Measurements from ENCODE around the gene ETS1.

The ETS1 gene

GRCh38 chr11:128615076-128615475 lies 27.7 kb upstream of the ETS1 start:
- H3K9me3 ChIP-seq (replicated peaks; ENCODE audit: insufficient read depth, low read length): no peaks in the 10 kb centered on the region
- DNase-seq: no peak
- H2AFZ ChIP-seq (ENCODE audit: low read length): no peak overlapping the region
- no peaks in the 10 kb centered on the region for H4K20me1 ChIP-seq (ENCODE audit: insufficient read depth, low read length)
- H3K36me3 ChIP-seq (replicated peaks; ENCODE audit: insufficient read depth, low read length): no peaks in the 10 kb centered on the region
- TF ChIP-seq EZH2phosphoT487 (IDR thresholded peaks at IDR 0.05; ENCODE audit: low read length): no peak
- no peak for TF ChIP-seq CTCF (IDR thresholded peaks at IDR 0.05; ENCODE audit: low read length)
- TF ChIP-seq EZH2 (optimal IDR thresholded peaks at IDR 0.05; ENCODE audit: low read depth, low read length): no peak
- peaks cover 19% of the 10 kb centered on the region for H3F3A ChIP-seq (ENCODE audit: insufficient read depth, low read length)
- H3K4me1 ChIP-seq (ENCODE audit: low read length): peaks cover 31% of the 10 kb centered on the region
- H3K4me2 ChIP-seq (ENCODE audit: low read depth, low read length): no peak overlapping the region
- H3K79me2 ChIP-seq (ENCODE audit: low read length): no peaks in the 10 kb centered on the region
- no peak overlapping the region for H3K27ac ChIP-seq (ENCODE audit: low read length)
- no peaks in the 10 kb centered on the region for H3K27me3 ChIP-seq (replicated peaks; ENCODE audit: insufficient read depth, low read length)
- H3K4me3 ChIP-seq (ENCODE audit: low read length): no peak overlapping the region
- no peaks in the 10 kb centered on the region for H3K9me2 ChIP-seq (replicated peaks; ENCODE audit: insufficient read depth, low read length)
- no peak overlapping the region for H3K9ac ChIP-seq (ENCODE audit: low read length)

- Histone ChIP-seq H3K79me2 (ENCODE audit: low read length) (no peaks in the 10 kb centered on the region), H3K9ac (ENCODE audit: low read length) (no peak overlapping the region), H3F3A (ENCODE audit: insufficient read depth, low read length) (peaks cover 26% of the 10 kb centered on the region), H2AFZ (ENCODE audit: low read length) (no peak overlapping the region), H3K4me1 (ENCODE audit: low read length) (peaks cover 40% of the 10 kb centered on the region), H3K27me3 (replicated peaks; ENCODE audit: insufficient read depth, low read length) (no peaks in the 10 kb centered on the region), H3K4me2 (ENCODE audit: low read depth, low read length) (no peak overlapping the region), H3K36me3 (replicated peaks; ENCODE audit: insufficient read depth, low read length) (no peaks in the 10 kb centered on the region), H3K27ac (ENCODE audit: low read length) (no peak overlapping the region), H3K9me2 (replicated peaks; ENCODE audit: insufficient read depth, low read length) (no peaks in the 10 kb centered on the region), H4K20me1 (ENCODE audit: insufficient read depth, low read length) (no peaks in the 10 kb centered on the region), H3K4me3 (ENCODE audit: low read length) (no peak overlapping the region), H3K9me3 (replicated peaks; ENCODE audit: insufficient read depth, low read length) (no peaks in the 10 kb centered on the region)
- TF ChIP-seq EZH2phosphoT487 (IDR thresholded peaks at IDR 0.05; ENCODE audit: low read length): no peak
- TF ChIP-seq CTCF (IDR thresholded peaks at IDR 0.05; ENCODE audit: low read length): no peak
- TF ChIP-seq EZH2 (optimal IDR thresholded peaks at IDR 0.05; ENCODE audit: low read depth, low read length): no peak
- no peak for DNase-seq
Observed at GRCh38 chr11:128614026-128614425, 26.7 kb upstream of the ETS1 start.

- H3K27me3 ChIP-seq (replicated peaks; ENCODE audit: insufficient read depth, low read length): no peaks in the 10 kb centered on the region
- no peak for DNase-seq
- H3K4me2 ChIP-seq (ENCODE audit: low read depth, low read length): no peak overlapping the region
- H3K9me3 ChIP-seq (replicated peaks; ENCODE audit: insufficient read depth, low read length): no peaks in the 10 kb centered on the region
- no peak overlapping the region for H3K9ac ChIP-seq (ENCODE audit: low read length)
- peaks cover 26% of the 10 kb centered on the region for H3F3A ChIP-seq (ENCODE audit: insufficient read depth, low read length)
- H2AFZ ChIP-seq (ENCODE audit: low read length): no peak overlapping the region
- no peak overlapping the region for H3K4me3 ChIP-seq (ENCODE audit: low read length)
- H3K4me1 ChIP-seq (ENCODE audit: low read length): peaks cover 43% of the 10 kb centered on the region
- no peak overlapping the region for H3K27ac ChIP-seq (ENCODE audit: low read length)
- no peaks in the 10 kb centered on the region for H3K79me2 ChIP-seq (ENCODE audit: low read length)
- no peaks in the 10 kb centered on the region for H3K9me2 ChIP-seq (replicated peaks; ENCODE audit: insufficient read depth, low read length)
- no peaks in the 10 kb centered on the region for H4K20me1 ChIP-seq (ENCODE audit: insufficient read depth, low read length)
- TF ChIP-seq EZH2phosphoT487 (IDR thresholded peaks at IDR 0.05; ENCODE audit: low read length) (no peak), EZH2 (optimal IDR thresholded peaks at IDR 0.05; ENCODE audit: low read depth, low read length) (no peak), CTCF (IDR thresholded peaks at IDR 0.05; ENCODE audit: low read length) (no peak)
- H3K36me3 ChIP-seq (replicated peaks; ENCODE audit: insufficient read depth, low read length): no peaks in the 10 kb centered on the region
Observed at GRCh38 chr11:128613300-128613995, 26.1 kb upstream of the ETS1 start.

All from MM.1S (cell line).